Neural progenitor cell (in vitro differentiated cells): ENCODE measurements around the gene FRY.

Source experiments
- EZH2 ChIP-seq: fragments of 200-600 bp; sonication (generic); IDR thresholded peaks from 2 replicates; pipeline ENCODE4 v1.6.1; 2017; ENCODE audit warnings: antibody characterized with exemption, mild to moderate bottlenecking, moderate library complexity
- EZH2phosphoT487 ChIP-seq: fragments of 200-600 bp; sonication (generic); IDR thresholded peaks from 2 replicates; pipeline ENCODE4 v1.6.1; 2017; ENCODE audit warnings: antibody characterized with exemption
- TF ChIP-seq, protein P1 (sequence below): fragments of 200-600 bp; sonication (generic); IDR thresholded peaks from 2 replicates; pipeline ENCODE4 v1.5.1; 2017; ENCODE audit warnings: antibody characterized with exemption, mild to moderate bottlenecking

- TF ChIP-seq, protein P1, sequence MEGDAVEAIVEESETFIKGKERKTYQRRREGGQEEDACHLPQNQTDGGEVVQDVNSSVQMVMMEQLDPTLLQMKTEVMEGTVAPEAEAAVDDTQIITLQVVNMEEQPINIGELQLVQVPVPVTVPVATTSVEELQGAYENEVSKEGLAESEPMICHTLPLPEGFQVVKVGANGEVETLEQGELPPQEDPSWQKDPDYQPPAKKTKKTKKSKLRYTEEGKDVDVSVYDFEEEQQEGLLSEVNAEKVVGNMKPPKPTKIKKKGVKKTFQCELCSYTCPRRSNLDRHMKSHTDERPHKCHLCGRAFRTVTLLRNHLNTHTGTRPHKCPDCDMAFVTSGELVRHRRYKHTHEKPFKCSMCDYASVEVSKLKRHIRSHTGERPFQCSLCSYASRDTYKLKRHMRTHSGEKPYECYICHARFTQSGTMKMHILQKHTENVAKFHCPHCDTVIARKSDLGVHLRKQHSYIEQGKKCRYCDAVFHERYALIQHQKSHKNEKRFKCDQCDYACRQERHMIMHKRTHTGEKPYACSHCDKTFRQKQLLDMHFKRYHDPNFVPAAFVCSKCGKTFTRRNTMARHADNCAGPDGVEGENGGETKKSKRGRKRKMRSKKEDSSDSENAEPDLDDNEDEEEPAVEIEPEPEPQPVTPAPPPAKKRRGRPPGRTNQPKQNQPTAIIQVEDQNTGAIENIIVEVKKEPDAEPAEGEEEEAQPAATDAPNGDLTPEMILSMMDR = no peak
- no peak for TF ChIP-seq EZH2
- TF ChIP-seq EZH2phosphoT487 = no peak
Observed at GRCh38 chr13:32142115-32142514, 110.5 kb downstream of the FRY start.
